ENCODE results near the gene AGBL1. TPM values are rescaled to one million over a fixed set of nuclear protein-coding genes. Genes with fewer than 3 reads are reported as not detected.

Gene AGBL1
- polyA plus RNA-seq, 1 experiment: not detected

DNA sequence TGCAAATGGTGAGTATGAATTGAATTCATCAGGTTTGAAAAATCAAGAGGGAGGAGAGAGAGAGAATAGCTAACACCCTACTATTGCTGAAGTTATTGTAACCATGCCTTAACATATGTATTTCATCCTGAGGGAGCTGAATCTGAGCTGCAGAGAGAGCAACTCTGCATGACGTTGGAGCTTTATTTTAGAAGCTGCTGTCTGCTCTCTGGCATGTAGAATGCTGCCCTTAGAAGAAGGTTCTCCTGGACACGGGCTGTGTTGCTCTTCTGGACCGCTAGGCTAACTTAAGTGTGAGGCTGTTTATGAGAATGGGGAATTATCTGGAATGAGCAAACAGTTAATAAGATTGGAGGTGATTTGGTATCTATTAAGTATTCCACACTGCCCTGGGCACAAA, 814.6 kb downstream of the AGBL1 start:
- H3K9me3 ChIP-seq (ENCODE audit: control insufficient read depth, insufficient read depth, low read length): no peaks in the 10 kb centered on the region
- POLR2A ChIA-PET: no interaction called here
- CTCF ChIA-PET: interaction anchor here (0.6 kb wide), 1 partner anchor 59 kb away, joined by 3 read pairs; no protein-coding TSS in a partner anchor

DNA sequence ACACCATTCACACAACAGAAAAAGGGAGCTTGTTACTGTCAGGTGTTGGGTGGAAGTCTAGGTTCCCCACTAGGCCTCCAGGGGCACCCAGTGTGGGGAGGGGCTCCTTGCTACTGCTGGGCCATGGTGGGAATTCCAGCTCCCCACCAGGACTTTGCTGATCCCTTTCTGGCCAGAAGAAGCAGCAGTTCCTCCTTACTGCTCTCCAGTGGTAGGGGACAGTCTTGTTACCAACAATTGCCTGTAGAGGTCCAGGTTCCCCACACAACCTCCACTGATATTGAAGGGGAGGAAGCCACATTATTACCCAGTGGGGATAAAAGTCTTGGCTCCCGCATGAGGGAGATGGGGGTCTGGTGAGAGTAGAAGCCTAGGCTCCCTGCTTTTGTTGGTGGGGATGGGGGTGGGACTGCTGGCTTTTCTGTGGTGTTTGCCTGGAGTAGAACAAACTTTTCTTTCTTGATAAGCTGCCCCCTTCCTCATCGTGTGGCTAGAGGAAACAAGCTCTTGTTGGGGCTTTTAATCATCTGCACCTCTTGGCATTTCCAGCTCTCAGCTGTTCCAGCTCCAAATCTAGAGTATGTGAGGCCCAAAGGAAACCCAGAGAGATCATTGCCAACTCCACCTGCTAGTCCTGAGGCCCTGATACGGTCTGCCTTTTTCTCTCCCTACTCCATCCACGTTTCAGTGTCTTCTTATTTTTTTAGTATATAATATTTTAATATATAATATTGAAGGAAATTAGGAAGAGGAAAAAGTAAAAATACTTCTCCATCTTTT, 824.2 kb downstream of the AGBL1 start:
- ChIA-PET CTCF (interaction anchor here (0.6 to 0.7 kb wide), 2 partner anchors 760 to 899 kb away, joined by 3 to 4 read pairs; no protein-coding TSS in a partner anchor), POLR2A (no interaction called here)
- no peaks in the 10 kb centered on the region for H3K27me3 ChIP-seq (ENCODE audit: control insufficient read depth, insufficient read depth, low read length)
- no peak for DNase-seq (ENCODE audit: low read depth, low spot score)
- no peaks in the 10 kb centered on the region for H3K9me3 ChIP-seq (ENCODE audit: control insufficient read depth, insufficient read depth, low read length)
- TF ChIP-seq, protein P1, sequence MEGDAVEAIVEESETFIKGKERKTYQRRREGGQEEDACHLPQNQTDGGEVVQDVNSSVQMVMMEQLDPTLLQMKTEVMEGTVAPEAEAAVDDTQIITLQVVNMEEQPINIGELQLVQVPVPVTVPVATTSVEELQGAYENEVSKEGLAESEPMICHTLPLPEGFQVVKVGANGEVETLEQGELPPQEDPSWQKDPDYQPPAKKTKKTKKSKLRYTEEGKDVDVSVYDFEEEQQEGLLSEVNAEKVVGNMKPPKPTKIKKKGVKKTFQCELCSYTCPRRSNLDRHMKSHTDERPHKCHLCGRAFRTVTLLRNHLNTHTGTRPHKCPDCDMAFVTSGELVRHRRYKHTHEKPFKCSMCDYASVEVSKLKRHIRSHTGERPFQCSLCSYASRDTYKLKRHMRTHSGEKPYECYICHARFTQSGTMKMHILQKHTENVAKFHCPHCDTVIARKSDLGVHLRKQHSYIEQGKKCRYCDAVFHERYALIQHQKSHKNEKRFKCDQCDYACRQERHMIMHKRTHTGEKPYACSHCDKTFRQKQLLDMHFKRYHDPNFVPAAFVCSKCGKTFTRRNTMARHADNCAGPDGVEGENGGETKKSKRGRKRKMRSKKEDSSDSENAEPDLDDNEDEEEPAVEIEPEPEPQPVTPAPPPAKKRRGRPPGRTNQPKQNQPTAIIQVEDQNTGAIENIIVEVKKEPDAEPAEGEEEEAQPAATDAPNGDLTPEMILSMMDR (IDR thresholded peaks at IDR 0.05; ENCODE audit: low read depth, low read length): no peak
- no peak overlapping the region for H3K27ac ChIP-seq (ENCODE audit: low read depth, low read length)
- H3K4me3 ChIP-seq (ENCODE audit: low read depth, low read length): no peak overlapping the region

More for the DNA sequence above, 814.6 kb downstream of the AGBL1 start:
- TF ChIP-seq, protein P1 (IDR thresholded peaks at IDR 0.05; ENCODE audit: low read depth, low read length): no peak
- DNase-seq (ENCODE audit: low read depth, low spot score): no peak
- Histone ChIP-seq H3K27me3 (ENCODE audit: control insufficient read depth, insufficient read depth, low read length) (no peaks in the 10 kb centered on the region), H3K27ac (ENCODE audit: low read depth, low read length) (no peak overlapping the region), H3K4me3 (ENCODE audit: low read depth, low read length) (no peak overlapping the region)

DNA sequence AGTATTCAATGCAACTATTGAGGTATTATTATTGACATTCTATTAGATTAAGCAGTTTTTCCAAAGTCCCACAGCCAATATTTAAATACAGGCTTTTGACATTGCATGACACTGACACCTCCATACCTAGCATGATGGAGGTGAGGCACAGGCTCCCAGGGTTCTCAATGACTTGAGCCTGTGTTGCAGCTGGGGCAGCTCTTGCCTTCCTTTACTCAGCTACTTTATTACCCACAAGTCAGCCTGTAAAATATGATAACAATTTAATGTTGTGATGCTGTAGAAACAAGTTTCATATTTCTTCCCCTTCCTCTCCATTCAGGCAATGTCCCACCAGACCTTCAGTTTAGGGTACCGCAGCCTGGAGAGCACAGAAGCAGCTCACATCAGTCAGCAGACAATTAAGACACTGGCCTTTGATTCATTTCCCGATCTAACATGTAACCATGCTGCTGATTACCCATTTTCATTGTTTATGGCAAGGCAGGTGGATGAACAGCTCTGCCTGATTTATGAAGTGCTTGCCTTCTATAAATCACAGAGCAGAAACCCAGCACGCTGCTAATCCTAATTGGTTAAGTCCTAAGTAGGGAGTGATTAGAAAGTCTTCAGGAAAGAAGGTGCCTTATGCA, 826.1 kb downstream of the AGBL1 start:
- H3K27ac ChIP-seq (ENCODE audit: low read depth, low read length): no peak overlapping the region
- TF ChIP-seq, protein P1 (IDR thresholded peaks at IDR 0.05; ENCODE audit: low read depth, low read length): no peak
- no peak overlapping the region for H3K4me3 ChIP-seq (ENCODE audit: low read depth, low read length)
- CTCF ChIA-PET: no interaction called here
- no peaks in the 10 kb centered on the region for H3K27me3 ChIP-seq (ENCODE audit: control insufficient read depth, insufficient read depth, low read length)
- POLR2A ChIA-PET: no interaction called here
- no peak for DNase-seq (ENCODE audit: low read depth, low spot score)
- H3K9me3 ChIP-seq (ENCODE audit: control insufficient read depth, insufficient read depth, low read length): no peaks in the 10 kb centered on the region

DNA sequence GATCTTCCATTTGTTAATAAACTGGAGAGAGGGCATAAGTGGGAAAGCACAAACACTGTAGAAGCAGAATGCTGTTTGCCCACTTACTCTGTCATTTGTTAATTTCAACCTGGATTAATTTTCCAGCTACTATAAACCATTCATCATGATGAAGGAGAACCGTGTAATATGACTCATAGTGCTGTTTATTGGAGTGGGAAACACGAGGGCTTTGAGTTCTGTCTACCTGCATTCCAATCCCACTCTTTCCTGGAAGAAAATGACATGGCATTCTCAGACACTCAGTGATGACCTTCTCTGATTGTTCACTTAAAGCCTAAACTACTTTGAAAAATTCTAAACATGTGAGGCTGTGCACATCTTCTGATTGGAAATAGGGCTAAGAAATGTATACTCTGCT, 826.7 kb downstream of the AGBL1 start:
- CTCF ChIA-PET: no interaction called here
- TF ChIP-seq, protein P1 (IDR thresholded peaks at IDR 0.05; ENCODE audit: low read depth, low read length): no peak
- POLR2A ChIA-PET: no interaction called here

DNA sequence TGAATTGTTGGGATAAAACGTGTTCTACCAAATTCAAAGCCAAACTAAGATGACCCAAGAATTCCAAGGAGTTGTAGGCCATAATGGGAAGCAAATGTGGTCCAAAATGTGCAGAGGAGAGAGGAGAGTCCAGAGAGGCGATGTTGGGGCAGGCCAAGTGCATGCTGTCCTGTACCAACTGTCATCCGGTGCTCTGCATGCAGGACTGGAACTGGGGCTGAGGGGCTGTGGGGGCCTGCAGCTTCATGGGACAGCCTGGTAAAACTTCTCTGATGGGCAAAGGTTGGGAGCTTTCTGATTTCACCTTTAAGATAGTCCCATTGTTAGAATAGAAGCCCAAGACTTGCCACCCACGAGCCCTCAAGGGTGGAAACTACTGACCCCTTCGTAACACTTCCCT, 831.4 kb downstream of the AGBL1 start:
- H3K27me3 ChIP-seq (ENCODE audit: control insufficient read depth, insufficient read depth, low read length): no peaks in the 10 kb centered on the region
- no peak for DNase-seq (ENCODE audit: low read depth, low spot score)
- no peaks in the 10 kb centered on the region for H3K9me3 ChIP-seq (ENCODE audit: control insufficient read depth, insufficient read depth, low read length)
- TF ChIP-seq, protein P1 (IDR thresholded peaks at IDR 0.05; ENCODE audit: low read depth, low read length): no peak
- ChIA-PET CTCF (no interaction called here), POLR2A (no interaction called here)
- no peak overlapping the region for H3K27ac ChIP-seq (ENCODE audit: low read depth, low read length)
- H3K4me3 ChIP-seq (ENCODE audit: low read depth, low read length): no peak overlapping the region

More for the DNA sequence above, 826.7 kb downstream of the AGBL1 start:
- no peak for DNase-seq (ENCODE audit: low read depth, low spot score)
- Histone ChIP-seq H3K27ac (ENCODE audit: low read depth, low read length) (no peak overlapping the region), H3K9me3 (ENCODE audit: control insufficient read depth, insufficient read depth, low read length) (no peaks in the 10 kb centered on the region), H3K27me3 (ENCODE audit: control insufficient read depth, insufficient read depth, low read length) (no peaks in the 10 kb centered on the region), H3K4me3 (ENCODE audit: low read depth, low read length) (no peak overlapping the region)
